Measurements from ENCODE around the gene S1PR3.

GRCh38 chr9:89008744-89009545 is 17.7 kb downstream of the S1PR3 start:
- TF ChIP-seq, protein P1, sequence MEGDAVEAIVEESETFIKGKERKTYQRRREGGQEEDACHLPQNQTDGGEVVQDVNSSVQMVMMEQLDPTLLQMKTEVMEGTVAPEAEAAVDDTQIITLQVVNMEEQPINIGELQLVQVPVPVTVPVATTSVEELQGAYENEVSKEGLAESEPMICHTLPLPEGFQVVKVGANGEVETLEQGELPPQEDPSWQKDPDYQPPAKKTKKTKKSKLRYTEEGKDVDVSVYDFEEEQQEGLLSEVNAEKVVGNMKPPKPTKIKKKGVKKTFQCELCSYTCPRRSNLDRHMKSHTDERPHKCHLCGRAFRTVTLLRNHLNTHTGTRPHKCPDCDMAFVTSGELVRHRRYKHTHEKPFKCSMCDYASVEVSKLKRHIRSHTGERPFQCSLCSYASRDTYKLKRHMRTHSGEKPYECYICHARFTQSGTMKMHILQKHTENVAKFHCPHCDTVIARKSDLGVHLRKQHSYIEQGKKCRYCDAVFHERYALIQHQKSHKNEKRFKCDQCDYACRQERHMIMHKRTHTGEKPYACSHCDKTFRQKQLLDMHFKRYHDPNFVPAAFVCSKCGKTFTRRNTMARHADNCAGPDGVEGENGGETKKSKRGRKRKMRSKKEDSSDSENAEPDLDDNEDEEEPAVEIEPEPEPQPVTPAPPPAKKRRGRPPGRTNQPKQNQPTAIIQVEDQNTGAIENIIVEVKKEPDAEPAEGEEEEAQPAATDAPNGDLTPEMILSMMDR (conservative IDR thresholded peaks at IDR 0.05; ENCODE audit: low read length): peak; percentile 53; the same call in 1 of the 2 replicates
- TF ChIP-seq EZH2phosphoT487 (IDR thresholded peaks at IDR 0.05; ENCODE audit: borderline replicate concordance, low read depth, low read length): no peak

Measured in OCI-LY7 (cell line).